ENCODE data around the gene LEMD2.

DNA sequence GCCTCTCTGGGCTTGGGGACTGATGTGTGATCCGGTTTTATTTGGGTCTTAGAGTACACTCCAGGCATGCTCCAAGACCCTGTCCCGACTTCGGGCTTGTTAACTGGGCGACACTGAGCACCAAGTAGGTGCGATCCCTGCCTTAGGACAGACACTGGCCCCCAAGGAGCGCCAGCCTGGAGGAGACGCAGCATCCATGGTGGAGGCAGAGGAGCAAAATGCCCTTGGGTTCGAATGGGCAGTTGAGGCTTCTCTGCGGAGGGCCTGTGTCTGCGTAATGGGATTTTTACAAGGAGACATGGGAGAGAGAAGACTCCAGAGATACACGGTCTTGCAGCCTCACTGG, 593 bp upstream of the LEMD2 start:
- TF ChIP-seq, protein P1, sequence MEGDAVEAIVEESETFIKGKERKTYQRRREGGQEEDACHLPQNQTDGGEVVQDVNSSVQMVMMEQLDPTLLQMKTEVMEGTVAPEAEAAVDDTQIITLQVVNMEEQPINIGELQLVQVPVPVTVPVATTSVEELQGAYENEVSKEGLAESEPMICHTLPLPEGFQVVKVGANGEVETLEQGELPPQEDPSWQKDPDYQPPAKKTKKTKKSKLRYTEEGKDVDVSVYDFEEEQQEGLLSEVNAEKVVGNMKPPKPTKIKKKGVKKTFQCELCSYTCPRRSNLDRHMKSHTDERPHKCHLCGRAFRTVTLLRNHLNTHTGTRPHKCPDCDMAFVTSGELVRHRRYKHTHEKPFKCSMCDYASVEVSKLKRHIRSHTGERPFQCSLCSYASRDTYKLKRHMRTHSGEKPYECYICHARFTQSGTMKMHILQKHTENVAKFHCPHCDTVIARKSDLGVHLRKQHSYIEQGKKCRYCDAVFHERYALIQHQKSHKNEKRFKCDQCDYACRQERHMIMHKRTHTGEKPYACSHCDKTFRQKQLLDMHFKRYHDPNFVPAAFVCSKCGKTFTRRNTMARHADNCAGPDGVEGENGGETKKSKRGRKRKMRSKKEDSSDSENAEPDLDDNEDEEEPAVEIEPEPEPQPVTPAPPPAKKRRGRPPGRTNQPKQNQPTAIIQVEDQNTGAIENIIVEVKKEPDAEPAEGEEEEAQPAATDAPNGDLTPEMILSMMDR (IDR thresholded peaks at IDR 0.05) = no peak
- TF ChIP-seq POLR2A (IDR thresholded peaks at IDR 0.05) (no peak), POLR2AphosphoS5 (IDR thresholded peaks at IDR 0.05) (no peak)
